LNCaP clone FGC (cell line): Measurements from ENCODE around the gene FUBP3.
A peak's percentile ranks its signal among the peaks of the same experiment; 100 is the strongest.

Source experiments
- DNase-seq: peaks from one replicate; pipeline ENCODE4 v3.0.0-alpha.2; 2011; ENCODE audit warnings: low read depth
- H3K4me3 ChIP-seq: 2 replicates; pipeline ENCODE4 v1.5.1; 2011; ENCODE audit warnings: mild to moderate bottlenecking, low read depth, low read length, control low read depth
- CTCF ChIP-seq: IDR thresholded peaks from 2 replicates; pipeline ENCODE4 v1.5.1; 2012; ENCODE audit warnings: mild to moderate bottlenecking; ENCODE audit not compliant: control insufficient read depth, insufficient read depth; ENCODE audit errors: extremely low read depth

FUBP3 gene

GRCh38 chr9:130537346-130538050, 41.9 kb upstream of the FUBP3 start:
- H3K4me3 ChIP-seq, result no peak overlapping the region
- DNase-seq, result no peak
- no peak for TF ChIP-seq CTCF

- DNase-seq, result peak; percentile 39
- TF ChIP-seq CTCF, result no peak
- H3K4me3 ChIP-seq, result no peak overlapping the region
Measured at GRCh38 chr9:130539420-130540223, 39.8 kb upstream of the FUBP3 start.

- no peak for DNase-seq
- no peak for TF ChIP-seq CTCF
- H3K4me3 ChIP-seq, result no peak overlapping the region
Measured at GRCh38 chr9:130541533-130541932, 37.8 kb upstream of the FUBP3 start.

GRCh38 chr9:130542038-130542437, 37.3 kb upstream of the FUBP3 start:
- DNase-seq, result no peak
- H3K4me3 ChIP-seq, result no peak overlapping the region
- TF ChIP-seq CTCF, result no peak

- DNase-seq, result no peak
- TF ChIP-seq CTCF, result no peak
- H3K4me3 ChIP-seq, result no peak overlapping the region
Measured at GRCh38 chr9:130542457-130543228, 36.7 kb upstream of the FUBP3 start.

- no peak for TF ChIP-seq CTCF
- no peak for DNase-seq
- no peak overlapping the region for H3K4me3 ChIP-seq
Measured at GRCh38 chr9:130543368-130543767, 36.0 kb upstream of the FUBP3 start.
